ENCODE results near the gene RTN4RL1.

GRCh38 chr17:1945621-1946020 lies 79.5 kb downstream of the RTN4RL1 start:
- TF ChIP-seq POLR2A (IDR thresholded peaks at IDR 0.05), result no peak
- TF ChIP-seq, protein P1, sequence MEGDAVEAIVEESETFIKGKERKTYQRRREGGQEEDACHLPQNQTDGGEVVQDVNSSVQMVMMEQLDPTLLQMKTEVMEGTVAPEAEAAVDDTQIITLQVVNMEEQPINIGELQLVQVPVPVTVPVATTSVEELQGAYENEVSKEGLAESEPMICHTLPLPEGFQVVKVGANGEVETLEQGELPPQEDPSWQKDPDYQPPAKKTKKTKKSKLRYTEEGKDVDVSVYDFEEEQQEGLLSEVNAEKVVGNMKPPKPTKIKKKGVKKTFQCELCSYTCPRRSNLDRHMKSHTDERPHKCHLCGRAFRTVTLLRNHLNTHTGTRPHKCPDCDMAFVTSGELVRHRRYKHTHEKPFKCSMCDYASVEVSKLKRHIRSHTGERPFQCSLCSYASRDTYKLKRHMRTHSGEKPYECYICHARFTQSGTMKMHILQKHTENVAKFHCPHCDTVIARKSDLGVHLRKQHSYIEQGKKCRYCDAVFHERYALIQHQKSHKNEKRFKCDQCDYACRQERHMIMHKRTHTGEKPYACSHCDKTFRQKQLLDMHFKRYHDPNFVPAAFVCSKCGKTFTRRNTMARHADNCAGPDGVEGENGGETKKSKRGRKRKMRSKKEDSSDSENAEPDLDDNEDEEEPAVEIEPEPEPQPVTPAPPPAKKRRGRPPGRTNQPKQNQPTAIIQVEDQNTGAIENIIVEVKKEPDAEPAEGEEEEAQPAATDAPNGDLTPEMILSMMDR (IDR thresholded peaks at IDR 0.05), result no peak

Data from heart left ventricle (tissue), 13 donors.